VCaP (cell line): Measurements from ENCODE around the gene ZNF800.

Source experiments
- H3K27ac ChIP-seq: fragments of 450-650 bp; 2 replicates; pipeline ENCODE4 v1.5.1; 2017
- TF ChIP-seq, protein P1 (sequence below): fragments of 450-650 bp; conservative IDR thresholded peaks from 2 replicates; pipeline ENCODE4 v1.5.1; 2017; ENCODE audit warnings: mild to moderate bottlenecking, moderate library complexity

ZNF800 gene

DNA sequence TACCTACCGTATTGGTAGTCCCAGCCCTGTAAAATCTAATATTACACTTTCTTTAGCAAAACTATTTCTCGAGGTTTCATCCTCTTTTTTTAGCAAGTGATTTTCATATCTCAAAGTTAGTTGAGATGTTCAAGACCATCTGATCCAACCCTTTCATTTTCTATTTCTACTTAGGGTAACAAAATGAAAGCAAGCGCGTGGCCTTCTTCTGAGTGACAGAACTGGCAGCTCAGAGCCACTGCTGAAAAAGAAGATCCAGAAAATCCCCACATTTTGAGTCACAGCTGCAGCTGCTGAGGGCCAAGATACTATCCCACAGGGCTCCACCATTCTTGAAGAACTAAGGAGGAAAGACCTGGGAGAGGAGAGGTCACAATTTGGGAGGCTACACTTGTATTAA, 24.8 kb upstream of the ZNF800 start:
- TF ChIP-seq, protein P1, sequence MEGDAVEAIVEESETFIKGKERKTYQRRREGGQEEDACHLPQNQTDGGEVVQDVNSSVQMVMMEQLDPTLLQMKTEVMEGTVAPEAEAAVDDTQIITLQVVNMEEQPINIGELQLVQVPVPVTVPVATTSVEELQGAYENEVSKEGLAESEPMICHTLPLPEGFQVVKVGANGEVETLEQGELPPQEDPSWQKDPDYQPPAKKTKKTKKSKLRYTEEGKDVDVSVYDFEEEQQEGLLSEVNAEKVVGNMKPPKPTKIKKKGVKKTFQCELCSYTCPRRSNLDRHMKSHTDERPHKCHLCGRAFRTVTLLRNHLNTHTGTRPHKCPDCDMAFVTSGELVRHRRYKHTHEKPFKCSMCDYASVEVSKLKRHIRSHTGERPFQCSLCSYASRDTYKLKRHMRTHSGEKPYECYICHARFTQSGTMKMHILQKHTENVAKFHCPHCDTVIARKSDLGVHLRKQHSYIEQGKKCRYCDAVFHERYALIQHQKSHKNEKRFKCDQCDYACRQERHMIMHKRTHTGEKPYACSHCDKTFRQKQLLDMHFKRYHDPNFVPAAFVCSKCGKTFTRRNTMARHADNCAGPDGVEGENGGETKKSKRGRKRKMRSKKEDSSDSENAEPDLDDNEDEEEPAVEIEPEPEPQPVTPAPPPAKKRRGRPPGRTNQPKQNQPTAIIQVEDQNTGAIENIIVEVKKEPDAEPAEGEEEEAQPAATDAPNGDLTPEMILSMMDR: no peak
- no peak overlapping the region for H3K27ac ChIP-seq

DNA sequence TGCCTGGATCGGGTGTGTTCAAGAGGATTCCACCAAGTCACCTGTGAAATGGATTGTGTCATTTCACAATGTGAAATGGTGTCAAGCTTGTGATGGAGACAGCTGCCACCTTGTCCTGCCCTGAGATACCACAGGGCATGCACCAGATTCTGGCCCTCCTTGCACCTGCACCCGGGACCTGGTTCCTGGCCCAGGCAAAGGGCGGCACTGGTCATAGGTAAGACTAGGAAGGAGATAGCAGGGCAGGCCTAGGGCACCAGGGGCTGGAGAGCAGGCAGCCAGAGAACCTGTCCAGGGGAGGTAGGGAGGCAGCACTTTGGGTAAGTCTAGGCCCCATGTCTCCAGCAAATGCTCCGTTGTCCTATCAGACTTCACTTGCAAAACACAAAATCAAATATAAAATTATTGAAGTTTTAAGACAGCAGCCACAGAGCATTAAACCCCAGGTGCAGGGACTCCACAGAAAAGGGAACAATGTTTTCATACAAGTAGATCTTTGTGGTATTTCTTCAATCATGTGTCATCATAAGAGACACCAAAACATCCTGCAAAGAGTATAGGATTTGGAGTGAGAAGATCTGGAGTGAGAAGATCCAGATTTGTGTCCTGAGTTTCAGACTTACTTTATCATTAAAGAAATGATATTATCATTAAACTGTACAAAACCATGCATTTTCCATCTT, 22.7 kb upstream of the ZNF800 start:
- TF ChIP-seq, protein P1: no peak

DNA sequence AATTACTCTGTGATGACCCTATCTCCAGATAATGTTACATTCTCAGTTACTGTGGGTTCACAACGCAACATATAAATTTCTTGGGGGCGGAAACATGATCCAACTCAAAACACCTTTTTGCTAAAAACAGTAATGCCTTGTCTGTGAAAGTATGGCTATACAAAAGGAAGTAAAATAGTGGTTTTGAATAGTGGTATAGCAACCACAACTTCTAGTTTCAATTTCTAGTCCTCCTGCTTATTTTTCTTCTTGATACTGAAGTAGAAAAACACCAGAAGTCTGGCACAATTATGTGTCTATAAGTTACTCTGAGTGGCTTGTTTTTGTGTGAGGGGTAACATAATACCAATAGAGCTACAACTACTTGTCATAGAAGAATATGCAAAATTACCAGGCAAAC, 21.5 kb upstream of the ZNF800 start:
- TF ChIP-seq, protein P1: no peak
- H3K27ac ChIP-seq: no peak overlapping the region

More for the DNA sequence above, 22.7 kb upstream of the ZNF800 start:
- no peak overlapping the region for H3K27ac ChIP-seq

DNA sequence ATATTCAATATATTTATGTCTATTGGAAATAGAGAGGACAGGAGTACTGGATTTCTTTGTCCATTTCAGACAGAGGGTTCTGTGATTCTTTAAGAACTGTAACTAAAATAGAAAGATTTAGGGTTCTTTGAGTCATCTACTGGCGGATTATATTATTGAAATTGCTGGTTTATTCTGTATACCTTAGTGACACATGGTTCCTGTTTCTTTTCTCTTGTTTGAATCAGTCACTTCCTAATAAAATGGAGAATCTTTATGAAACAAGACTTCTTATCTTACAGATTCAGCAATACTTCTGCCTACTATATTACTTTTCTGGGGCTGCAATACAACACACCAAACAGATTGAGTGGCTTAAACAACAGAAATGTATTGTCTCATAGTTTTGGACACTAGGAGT, 20.8 kb upstream of the ZNF800 start:
- no peak overlapping the region for H3K27ac ChIP-seq
- TF ChIP-seq, protein P1: no peak

DNA sequence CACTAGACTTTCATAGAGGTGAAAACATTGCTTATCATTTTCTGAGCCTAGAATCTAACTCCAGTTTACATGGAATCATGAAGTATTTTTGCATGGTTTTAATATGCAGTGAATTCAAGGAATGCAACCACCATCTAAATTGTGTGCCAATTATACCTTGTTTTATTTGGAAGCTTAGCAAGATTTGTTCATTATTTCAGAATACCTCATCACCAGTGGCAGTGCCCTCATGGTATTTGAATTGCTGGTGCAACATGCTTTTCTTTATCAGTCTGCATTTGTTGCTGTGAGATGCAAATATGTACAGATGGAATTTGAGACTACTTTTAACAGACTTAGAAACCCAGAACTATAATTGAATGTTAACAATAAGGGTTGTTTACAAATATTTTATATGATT, 18.7 kb upstream of the ZNF800 start:
- TF ChIP-seq, protein P1: no peak
- H3K27ac ChIP-seq: no peak overlapping the region

DNA sequence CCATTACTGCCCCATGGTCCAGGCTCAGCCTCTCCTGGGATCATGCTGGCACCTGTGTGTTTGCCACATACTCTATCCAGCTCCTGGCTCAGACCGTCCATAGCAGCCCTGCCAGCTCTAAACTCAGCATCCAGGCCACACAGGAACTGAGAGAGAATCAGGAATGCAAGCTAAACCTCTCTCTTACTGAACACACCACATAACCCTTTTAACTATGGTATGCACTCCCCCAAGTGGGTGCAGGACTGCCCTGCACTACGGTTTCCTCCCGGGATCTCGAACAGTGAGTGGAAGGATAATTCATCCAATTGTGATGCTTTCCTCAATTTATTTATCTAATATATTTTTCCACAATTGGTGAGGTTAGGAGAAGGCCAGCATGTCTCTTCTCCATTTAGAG, 17.1 kb upstream of the ZNF800 start:
- TF ChIP-seq, protein P1: no peak
- H3K27ac ChIP-seq: no peak overlapping the region

DNA sequence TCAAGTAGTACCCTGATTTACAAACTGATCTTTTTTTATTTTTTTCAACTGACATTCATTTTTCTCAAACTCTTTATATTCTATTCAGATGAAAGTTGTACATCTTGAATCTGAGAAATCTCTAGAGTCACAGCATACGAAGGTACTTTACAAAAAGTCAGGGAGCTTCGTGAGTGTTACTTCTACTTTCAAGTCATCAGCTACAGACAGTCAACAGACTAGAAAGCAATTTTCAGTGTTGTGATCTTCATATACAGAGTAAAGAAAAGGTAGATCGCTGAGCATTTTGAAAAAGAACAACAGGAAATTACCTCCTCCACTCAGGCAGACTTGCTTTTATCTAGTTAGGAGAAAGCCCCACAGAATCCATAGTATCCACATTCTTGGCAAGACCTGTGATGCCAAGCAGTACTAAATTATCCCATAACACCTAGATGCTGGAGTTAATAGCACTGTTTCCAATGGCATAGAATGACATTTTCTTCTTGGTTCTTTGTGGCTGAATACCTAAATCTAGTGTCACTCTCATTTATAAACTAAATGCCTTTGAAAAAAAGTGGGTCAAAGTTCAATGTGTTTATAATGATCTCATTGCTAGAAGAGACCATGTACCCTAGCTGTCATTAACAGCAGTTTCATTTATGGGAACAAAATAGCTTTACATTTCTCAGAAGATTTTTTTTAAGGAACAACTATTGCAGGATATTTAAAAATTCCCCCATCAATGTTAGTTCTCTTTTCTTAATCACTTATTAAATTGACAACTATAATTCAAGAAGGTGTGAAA, 12.0 kb upstream of the ZNF800 start:
- no peak overlapping the region for H3K27ac ChIP-seq
- TF ChIP-seq, protein P1: no peak
